Measurements from ENCODE around the gene PROSER3.
"Not testable (repeated sequence)": the region's sequence is repeated elsewhere in the genome, so short reads cannot be mapped to it uniquely, and the experiment has no call there.

The PROSER3 gene

DNA sequence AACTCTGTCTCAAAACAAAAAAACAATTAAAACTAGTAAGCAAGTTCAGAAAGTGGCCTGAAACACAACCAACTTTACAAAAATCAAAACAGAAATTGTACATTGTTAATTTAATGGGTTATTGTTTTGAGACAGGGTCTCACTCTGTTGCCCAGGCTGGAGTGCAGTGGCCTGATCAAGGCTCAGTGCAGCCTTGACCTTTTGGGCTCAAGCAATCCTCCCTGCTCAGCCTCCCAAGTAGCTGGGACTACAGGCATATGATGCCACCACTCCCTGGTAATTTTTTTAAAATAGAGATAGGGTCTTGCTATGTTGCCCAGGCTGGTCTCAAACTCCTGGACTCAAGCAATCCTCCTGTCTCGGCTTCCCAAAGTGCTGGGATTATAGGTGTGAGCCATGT, 37.6 kb downstream of the PROSER3 start:
- not testable (repeated sequence) for DNase-seq

GRCh38 chr19:35796645-35797542, 38.9 kb downstream of the PROSER3 start:
- no peak for DNase-seq

DNA sequence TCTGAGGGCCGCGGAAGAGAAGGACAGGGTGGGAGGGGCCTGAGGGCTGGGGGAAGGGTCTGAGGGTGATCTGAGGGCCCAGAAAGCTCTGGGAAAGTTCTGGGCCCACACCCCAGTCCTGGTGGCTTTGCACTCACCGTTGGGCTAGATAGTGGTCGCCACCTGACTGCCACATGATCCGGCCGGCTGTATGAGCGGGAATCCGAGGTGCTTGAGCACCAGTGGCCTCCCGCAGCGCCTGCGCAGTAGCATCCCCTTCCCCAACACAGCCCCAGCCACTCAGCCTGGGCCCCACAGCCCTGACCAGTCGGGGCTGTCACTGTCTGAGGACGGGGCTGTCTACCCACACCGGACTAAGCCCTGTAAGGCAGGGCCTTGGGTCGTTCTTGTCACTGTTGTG, 39.7 kb downstream of the PROSER3 start:
- DNase-seq, result no peak

DNA sequence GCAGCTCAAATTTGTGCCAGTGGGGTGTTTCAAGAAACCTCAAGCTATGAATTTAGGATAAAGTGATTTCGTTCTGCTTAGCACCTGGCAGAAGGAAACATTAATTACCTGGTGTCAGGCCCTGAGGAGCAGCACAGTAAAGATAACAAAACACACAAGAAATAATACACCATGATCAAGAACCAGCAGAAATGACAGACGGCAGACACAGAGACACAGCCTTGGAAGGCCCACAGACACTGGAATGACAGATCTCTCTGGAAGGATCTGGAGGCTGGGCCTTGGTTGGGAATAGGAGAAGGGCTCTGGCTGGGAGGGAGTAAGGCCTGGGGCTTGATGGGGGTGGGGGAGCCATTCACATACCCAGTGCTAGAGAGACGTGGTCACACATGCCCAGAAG, 43.9 kb downstream of the PROSER3 start:
- DNase-seq, result no peak

GRCh38 chr19:35805526-35806102, 47.6 kb downstream of the PROSER3 start:
- no peak for DNase-seq

- DNase-seq, result no peak
Observed at GRCh38 chr19:35806597-35806996, 48.6 kb downstream of the PROSER3 start.

DNA sequence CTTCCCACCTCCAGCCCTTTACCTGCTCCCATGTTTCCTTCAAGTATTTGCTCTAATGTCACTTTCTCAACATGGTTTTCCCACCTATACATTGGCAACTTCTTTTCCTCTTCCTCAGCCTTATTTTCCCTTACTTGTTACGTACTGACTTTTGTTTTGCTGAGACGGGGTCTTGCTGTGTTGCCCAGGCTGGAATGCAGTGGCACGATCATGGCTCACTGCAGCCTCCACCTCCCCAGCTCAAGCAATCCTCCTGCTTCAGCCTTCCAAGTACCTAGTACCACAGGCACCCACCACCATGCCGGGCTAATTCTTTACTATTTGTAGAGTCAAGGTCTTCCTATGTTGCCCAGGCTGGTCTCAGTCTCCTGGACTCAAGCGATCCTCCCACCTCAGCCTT, 49.7 kb downstream of the PROSER3 start:
- no peak for DNase-seq

DNA sequence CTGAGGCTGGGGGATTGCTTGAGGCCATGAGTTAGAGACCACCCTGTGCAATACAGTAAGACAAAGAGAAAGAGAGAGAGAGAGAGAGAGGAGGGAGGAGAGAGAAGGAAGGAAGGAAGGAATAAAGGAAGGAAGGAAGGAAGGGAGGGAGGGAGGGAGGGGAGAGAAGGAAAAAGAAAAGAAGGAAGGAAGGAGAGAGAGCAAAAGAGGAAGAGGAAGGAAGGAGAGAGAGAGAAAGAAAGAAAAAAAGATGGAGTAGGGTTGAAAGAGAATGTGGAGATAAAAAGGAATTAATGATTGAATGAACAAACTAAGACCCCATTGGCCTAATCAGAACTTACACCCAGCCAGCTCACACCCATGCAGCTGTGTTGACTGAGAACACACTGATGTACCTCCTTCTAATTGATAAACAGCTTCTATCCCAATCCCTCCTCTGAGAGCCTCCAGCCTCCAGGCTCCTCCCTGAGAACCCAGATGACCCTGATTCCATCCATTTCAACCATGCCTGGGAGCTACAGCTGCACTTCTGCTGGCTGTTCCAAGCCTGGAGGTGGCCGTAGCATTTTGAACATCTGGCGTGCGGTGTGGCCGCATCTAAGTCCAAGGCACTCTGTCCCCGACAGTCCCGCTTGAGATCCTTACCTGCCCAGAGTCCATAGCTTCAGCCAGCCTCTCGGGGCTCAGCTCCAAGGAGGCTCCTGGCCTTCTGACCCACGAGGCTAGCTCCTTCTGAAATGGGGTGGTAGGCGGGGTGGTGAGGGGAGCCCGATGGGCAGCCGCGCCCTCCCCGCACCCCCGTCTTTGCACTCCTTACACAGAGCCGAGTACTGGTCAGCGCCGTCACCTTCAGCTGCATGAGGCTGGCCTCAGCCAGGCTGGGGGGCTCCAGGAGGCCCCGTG, 53.6 kb downstream of the PROSER3 start:
- DNase-seq, result no peak

GRCh38 chr19:35812220-35813042, 54.5 kb downstream of the PROSER3 start, which contains the start of gene PRODH2:
PRODH2 (minus strand) TSS chr19:35812845; CDS start chr19:35812805, 40 bp downstream.
- no peak for DNase-seq

DNA sequence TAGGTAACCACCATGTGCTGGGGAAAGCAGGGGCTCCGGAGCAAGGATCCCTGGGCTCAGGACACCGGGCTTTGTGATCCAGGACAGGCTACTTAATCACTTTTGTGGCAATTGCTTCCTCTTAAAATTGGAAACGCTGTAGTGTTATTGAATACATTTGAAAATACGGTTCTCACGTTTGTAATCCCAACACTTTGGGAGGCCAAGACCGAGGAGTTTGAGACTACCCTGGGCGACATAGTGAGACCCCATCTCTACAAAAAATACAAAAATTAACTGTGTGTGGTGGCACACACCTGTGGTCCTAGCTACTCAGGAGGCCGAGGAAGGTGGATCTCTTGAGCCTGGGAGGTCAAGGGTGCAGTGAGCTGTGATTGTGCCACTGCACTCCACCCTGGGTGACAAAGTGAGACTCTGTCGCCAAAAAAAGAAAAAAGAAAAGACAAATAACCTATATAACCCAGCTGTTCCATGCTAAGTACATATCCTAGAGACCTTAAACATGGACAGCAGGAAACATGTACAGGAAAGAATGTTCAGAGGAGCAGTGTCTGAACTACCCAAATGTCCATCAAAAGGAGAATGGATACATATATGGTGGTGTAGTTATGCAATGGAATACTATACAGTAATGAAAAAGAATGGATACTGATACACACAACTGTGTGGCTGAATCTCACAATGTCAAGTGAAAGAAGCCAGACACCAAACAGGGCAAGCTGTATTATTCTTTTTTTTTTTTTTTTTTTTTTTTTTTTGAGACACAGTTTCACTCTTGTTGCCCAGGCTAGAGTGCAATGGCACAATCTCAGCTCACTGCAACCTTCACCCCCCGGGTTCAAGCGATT, 55.3 kb downstream of the PROSER3 start:
- DNase-seq, result no peak

GRCh38 chr19:35816262-35816661, 58.3 kb downstream of the PROSER3 start:
- no peak for DNase-seq

DNA sequence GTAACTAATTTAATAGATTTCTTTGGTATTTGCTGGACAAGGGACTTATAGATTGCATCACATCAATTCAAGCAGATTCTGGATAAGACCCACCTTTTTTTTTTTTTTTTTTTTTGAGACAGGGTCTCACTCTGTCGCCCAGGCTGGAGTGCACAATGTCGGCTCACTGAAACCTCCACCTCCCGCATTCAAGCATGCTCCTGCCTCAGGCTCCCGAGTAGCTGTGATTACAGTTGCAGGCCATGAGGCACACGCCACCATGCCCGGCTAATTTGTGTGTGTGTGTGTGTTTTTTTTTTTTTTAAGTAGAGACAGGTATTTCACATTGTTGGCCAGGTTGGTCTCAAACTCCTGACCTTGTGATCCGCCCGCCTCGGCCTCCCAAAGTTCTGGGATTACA, 58.9 kb downstream of the PROSER3 start:
- DNase-seq, result no peak

- no peak for DNase-seq
Observed at GRCh38 chr19:35818445-35818844, 60.5 kb downstream of the PROSER3 start.
